KMS-11 (cell line): ENCODE data around the gene CPO.

Experiments
- H2AFZ ChIP-seq: fragments of 200-600 bp; sonication (generic); 2 replicates; pipeline ENCODE4 v1.6.1; 2016; ENCODE audit warnings: antibody characterized with exemption, mixed run types, low read depth
- H3K27ac ChIP-seq: fragments of 200-600 bp; sonication (generic); 2 replicates; pipeline ENCODE4 v1.6.1; 2016; ENCODE audit warnings: mild to moderate bottlenecking, mixed run types
- H3K27me3 ChIP-seq: fragments of 200-600 bp; sonication (generic); 2 replicates; pipeline ENCODE4 v1.6.1; 2017; ENCODE audit warnings: mild to moderate bottlenecking, low read depth, mixed run types, moderate library complexity; ENCODE audit not compliant: insufficient read depth
- H3K36me3 ChIP-seq: fragments of 200-600 bp; sonication (generic); 2 replicates; pipeline ENCODE4 v1.6.1; 2017; ENCODE audit warnings: mild to moderate bottlenecking, mixed run types; ENCODE audit not compliant: insufficient read depth
- H3K4me1 ChIP-seq: fragments of 200-600 bp; sonication (generic); 2 replicates; pipeline ENCODE4 v1.6.1; 2016; ENCODE audit warnings: mild to moderate bottlenecking, low read depth, mixed run types; ENCODE audit not compliant: poor library complexity, severe bottlenecking
- H3K4me2 ChIP-seq: fragments of 200-600 bp; sonication (generic); 2 replicates; pipeline ENCODE4 v1.7.0; 2016; ENCODE audit warnings: mild to moderate bottlenecking, mixed run types
- H3K4me3 ChIP-seq: fragments of 200-600 bp; sonication (generic); IDR thresholded peaks from 2 replicates; pipeline ENCODE4 v1.6.1; 2017; ENCODE audit warnings: low read depth, low read length, mixed read lengths; ENCODE audit not compliant: insufficient read depth
- H3K79me2 ChIP-seq: fragments of 200-600 bp; sonication (generic); 2 replicates; pipeline ENCODE4 v1.6.1; 2016; ENCODE audit warnings: low read depth, mixed run types; ENCODE audit not compliant: insufficient read depth
- H3K9ac ChIP-seq: fragments of 200-600 bp; sonication (generic); 2 replicates; pipeline ENCODE4 v1.6.1; 2016; ENCODE audit warnings: mild to moderate bottlenecking, mixed run types
- H4K20me1 ChIP-seq: fragments of 200-600 bp; sonication (generic); 2 replicates; pipeline ENCODE4 v1.6.1; 2016; ENCODE audit warnings: mild to moderate bottlenecking, mixed run types; ENCODE audit not compliant: insufficient read depth
- TF ChIP-seq, protein P1 (sequence below): fragments of 200-600 bp; sonication (generic); conservative IDR thresholded peaks from 2 replicates; pipeline ENCODE4 v1.6.1; 2017; ENCODE audit warnings: low read depth, mild to moderate bottlenecking, antibody characterized with exemption, low read length, moderate library complexity, mixed read lengths

The CPO gene

GRCh38 chr2:206935991-206936842 is 3.1 kb upstream of the CPO start:
- H3K9ac ChIP-seq: no peak overlapping the region
- H3K4me2 ChIP-seq: no peak overlapping the region
- no peaks in the 10 kb centered on the region for H3K36me3 ChIP-seq
- no peaks in the 10 kb centered on the region for H3K79me2 ChIP-seq
- no peaks in the 10 kb centered on the region for H3K4me1 ChIP-seq
- TF ChIP-seq, protein P1, sequence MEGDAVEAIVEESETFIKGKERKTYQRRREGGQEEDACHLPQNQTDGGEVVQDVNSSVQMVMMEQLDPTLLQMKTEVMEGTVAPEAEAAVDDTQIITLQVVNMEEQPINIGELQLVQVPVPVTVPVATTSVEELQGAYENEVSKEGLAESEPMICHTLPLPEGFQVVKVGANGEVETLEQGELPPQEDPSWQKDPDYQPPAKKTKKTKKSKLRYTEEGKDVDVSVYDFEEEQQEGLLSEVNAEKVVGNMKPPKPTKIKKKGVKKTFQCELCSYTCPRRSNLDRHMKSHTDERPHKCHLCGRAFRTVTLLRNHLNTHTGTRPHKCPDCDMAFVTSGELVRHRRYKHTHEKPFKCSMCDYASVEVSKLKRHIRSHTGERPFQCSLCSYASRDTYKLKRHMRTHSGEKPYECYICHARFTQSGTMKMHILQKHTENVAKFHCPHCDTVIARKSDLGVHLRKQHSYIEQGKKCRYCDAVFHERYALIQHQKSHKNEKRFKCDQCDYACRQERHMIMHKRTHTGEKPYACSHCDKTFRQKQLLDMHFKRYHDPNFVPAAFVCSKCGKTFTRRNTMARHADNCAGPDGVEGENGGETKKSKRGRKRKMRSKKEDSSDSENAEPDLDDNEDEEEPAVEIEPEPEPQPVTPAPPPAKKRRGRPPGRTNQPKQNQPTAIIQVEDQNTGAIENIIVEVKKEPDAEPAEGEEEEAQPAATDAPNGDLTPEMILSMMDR: no peak
- no peaks in the 10 kb centered on the region for H4K20me1 ChIP-seq
- no peak overlapping the region for H2AFZ ChIP-seq
- no peaks in the 10 kb centered on the region for H3K27me3 ChIP-seq
- no peak overlapping the region for H3K27ac ChIP-seq
- H3K4me3 ChIP-seq: no peak overlapping the region

DNA sequence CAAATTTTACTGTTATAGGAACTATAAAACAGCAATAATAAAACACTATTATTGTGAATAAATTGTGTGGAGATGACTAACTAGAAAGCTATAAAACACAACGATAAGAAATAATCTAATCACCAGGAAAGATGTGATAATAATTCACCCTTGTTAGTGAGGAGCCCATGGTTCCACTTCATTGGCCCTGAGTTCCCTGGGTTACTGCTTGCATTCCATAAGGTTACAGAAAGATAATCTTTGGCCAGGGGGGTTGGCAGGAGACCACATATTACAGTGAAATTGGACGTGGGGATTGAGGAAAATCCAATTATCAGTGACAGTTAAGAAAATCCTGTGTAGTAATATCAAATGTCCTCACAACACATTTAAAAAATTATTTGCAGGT is 2.5 kb upstream of the CPO start:
- H3K27ac ChIP-seq: no peak overlapping the region

DNA sequence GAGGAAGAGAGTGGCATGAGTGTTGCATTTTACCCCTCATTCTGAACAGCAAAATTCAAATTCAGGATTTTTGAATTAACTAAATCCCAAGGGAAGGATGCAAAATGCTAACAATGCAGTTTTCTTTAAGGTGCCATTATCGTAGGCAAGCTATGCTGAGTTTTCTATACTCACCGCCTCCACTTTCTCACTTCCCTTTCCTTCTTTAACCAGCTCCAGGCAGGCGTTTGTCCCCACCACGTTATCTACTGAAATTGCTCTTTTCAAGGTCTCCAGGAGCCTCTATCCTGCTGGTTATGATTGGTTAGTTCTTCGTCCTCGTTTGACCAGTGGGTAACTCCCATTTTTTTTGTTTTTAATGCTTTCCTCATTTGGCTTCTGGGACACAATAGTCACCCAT is 1.8 kb upstream of the CPO start:
- H4K20me1 ChIP-seq: no peaks in the 10 kb centered on the region
- H3K4me3 ChIP-seq: no peak overlapping the region
- H3K4me2 ChIP-seq: no peak overlapping the region
- H3K27me3 ChIP-seq: no peaks in the 10 kb centered on the region
- H2AFZ ChIP-seq: no peak overlapping the region
- TF ChIP-seq, protein P1: no peak
- H3K79me2 ChIP-seq: no peaks in the 10 kb centered on the region
- peaks cover 4% of the 10 kb centered on the region for H3K4me1 ChIP-seq
- no peak overlapping the region for H3K9ac ChIP-seq
- H3K27ac ChIP-seq: no peak overlapping the region
- H3K36me3 ChIP-seq: no peaks in the 10 kb centered on the region

More for the DNA sequence above, 2.5 kb upstream of the CPO start:
- H3K79me2 ChIP-seq: no peaks in the 10 kb centered on the region
- no peaks in the 10 kb centered on the region for H3K36me3 ChIP-seq
- H3K27me3 ChIP-seq: no peaks in the 10 kb centered on the region
- H4K20me1 ChIP-seq: no peaks in the 10 kb centered on the region
- no peak overlapping the region for H3K4me2 ChIP-seq
- TF ChIP-seq, protein P1: no peak
- no peak overlapping the region for H2AFZ ChIP-seq
- no peak overlapping the region for H3K9ac ChIP-seq
- H3K4me1 ChIP-seq: no peaks in the 10 kb centered on the region
- H3K4me3 ChIP-seq: no peak overlapping the region

DNA sequence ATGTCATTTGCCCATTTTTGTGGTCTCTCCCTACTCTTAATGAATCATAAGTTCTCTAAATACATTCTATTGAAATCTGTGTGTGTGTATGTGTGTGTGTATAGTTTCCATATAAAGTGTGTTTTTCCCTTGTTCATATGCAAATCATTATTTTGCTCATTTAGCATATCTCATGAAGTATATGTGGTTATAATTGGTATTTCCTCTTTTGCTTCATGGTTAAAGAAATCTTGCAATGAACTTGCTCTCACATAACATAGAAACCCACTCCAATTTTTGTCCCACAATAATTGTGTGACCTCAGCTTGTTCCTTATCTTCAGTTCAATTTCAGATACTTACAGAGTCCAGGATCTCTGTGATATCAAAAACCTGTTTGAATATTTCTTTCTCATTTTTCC is 1.2 kb downstream of the CPO start:
- H2AFZ ChIP-seq: no peak overlapping the region
- H3K4me3 ChIP-seq: no peak overlapping the region
- H3K79me2 ChIP-seq: no peaks in the 10 kb centered on the region
- TF ChIP-seq, protein P1: no peak
- no peak overlapping the region for H3K9ac ChIP-seq
- H4K20me1 ChIP-seq: no peaks in the 10 kb centered on the region
- H3K27me3 ChIP-seq: no peaks in the 10 kb centered on the region
- no peaks in the 10 kb centered on the region for H3K36me3 ChIP-seq
- no peak overlapping the region for H3K27ac ChIP-seq
- H3K4me1 ChIP-seq: peaks cover 9% of the 10 kb centered on the region
- H3K4me2 ChIP-seq: no peak overlapping the region
